ENCODE data around the gene FAT2.

FAT2 gene

DNA sequence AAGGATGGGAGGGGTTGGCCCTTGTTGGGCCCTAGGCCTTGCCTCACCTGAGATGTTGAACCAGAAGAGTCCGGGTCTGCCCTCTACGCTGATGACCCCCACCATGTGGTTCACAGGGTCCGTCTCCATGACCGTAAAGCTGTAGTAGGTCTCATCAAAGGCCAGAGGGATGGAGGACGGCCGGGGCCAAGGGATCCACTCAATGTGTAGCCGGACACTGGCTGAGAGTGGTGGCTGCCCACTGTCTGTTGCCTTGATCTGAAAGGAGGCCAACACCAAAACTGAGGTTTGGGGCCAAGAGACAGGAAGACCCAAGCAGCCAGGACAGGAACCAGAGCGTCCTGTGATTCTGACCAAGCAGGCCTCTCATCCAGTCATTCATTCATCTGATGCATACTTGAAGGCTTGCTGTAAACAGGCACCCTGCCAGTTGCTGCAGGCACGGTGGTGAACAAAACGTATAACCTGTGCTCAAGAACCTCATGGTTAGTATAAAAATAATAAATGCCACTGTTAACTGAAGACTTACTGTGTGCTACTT lies 37.9 kb downstream of the FAT2 start:
- DNase-seq: no peak

DNA sequence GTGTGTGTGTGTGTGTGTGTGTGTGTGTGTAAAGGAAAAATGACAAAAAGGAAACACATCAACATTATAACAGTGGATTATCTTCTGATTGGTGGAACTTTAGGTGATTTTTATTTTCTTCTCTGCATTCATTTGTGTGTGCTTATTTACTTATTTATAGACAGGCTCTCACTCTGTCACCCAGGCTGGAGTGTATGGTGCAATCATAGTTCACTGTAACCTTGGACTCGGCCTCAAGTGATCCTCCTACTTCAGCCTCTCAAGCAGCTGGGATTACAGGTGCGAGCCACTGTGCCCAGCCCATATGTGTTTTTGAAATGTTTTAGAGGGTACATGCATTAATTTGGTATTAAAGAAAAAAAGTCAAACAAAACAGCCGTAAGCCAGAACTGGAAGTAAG lies 39.1 kb downstream of the FAT2 start:
- no peak for DNase-seq

DNA sequence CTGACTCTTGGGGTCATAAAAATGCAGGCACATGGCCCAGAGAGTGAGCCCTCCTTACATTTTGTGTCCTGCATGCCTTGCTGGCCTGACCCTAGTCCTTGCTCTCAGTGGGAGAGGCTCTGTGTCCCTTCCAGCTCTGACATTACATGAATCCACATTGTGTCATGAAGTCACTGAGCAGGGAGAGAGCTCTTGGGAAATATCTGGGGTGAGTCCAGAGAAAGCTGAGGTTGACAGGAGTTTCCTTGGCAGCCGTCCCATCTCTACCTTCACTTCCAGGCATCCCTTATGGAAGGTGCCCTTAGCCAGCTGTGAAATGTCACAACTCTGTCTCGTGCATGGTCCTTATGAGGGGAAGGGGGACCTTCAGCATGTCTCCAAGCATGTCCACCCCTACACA lies 41.0 kb downstream of the FAT2 start:
- no peak for DNase-seq

DNA sequence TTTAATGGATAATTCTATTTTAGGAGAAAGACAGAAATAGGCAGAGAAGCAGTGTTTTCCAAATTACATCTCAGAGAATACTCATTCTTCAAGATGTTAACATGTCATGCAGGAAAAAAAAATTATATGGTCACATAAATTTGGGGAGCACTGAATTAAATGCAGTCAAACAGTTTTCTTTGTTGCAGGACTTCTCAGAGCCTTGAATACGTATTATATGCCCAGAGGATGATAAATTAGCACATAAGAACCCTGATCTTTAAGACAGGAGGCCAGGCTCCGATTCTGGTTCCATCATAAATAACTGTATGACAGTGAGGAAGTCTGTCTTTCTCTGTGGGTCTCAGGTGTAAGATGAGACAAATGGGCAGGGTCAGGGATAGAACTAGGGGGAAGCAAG lies 41.4 kb downstream of the FAT2 start:
- no peak for DNase-seq

DNA sequence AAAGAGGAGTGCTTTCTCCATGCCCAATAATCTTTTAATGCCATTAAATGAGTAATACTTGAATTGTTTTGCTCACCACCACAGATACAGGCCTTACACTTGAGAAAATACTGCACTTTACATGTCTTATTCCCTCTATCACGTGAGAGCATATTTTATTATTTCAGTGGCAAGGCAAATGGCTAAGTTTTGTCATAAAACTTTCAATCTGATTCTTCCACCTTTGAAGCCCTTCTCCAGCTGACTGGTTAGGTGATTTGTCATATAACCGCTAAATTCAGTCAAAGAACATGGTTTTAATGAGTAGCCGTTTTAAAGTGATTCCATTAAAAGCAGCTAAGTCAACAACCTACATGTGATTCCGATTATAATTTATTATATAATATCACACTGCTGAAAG lies 43.8 kb downstream of the FAT2 start:
- no peak for DNase-seq

GRCh38 chr5:151541571-151541970 lies 49.6 kb downstream of the FAT2 start:
- no peak for DNase-seq
